Neural progenitor cell (in vitro differentiated cells): ENCODE results near the gene BBS9.

Source experiments
- EZH2 ChIP-seq: fragments of 200-600 bp; sonication (generic); IDR thresholded peaks from 2 replicates; pipeline ENCODE4 v1.6.1; 2017; ENCODE audit warnings: antibody characterized with exemption, mild to moderate bottlenecking, moderate library complexity
- EZH2phosphoT487 ChIP-seq: fragments of 200-600 bp; sonication (generic); IDR thresholded peaks from 2 replicates; pipeline ENCODE4 v1.6.1; 2017; ENCODE audit warnings: antibody characterized with exemption
- TF ChIP-seq, protein P1 (sequence below): fragments of 200-600 bp; sonication (generic); IDR thresholded peaks from 2 replicates; pipeline ENCODE4 v1.5.1; 2017; ENCODE audit warnings: antibody characterized with exemption, mild to moderate bottlenecking

DNA sequence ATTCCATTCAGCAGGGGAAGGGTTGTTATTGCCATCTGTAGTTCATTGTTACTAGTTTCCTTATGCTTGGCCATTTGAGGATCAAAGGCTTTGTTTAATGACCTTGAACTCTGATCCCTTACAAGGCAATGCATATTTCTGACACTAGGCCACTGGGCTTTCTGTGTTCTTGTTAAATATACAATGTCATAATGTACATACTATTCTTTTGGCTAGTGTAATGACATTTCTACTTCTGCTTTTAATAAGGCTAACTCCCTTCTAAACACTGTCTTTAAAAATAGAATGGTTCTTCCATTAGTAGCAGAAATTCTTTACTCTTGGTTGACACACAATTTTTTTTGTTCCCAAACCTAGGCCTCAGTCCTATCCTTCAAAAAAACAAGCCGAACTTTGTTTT is 86.6 kb downstream of the BBS9 start:
- TF ChIP-seq, protein P1, sequence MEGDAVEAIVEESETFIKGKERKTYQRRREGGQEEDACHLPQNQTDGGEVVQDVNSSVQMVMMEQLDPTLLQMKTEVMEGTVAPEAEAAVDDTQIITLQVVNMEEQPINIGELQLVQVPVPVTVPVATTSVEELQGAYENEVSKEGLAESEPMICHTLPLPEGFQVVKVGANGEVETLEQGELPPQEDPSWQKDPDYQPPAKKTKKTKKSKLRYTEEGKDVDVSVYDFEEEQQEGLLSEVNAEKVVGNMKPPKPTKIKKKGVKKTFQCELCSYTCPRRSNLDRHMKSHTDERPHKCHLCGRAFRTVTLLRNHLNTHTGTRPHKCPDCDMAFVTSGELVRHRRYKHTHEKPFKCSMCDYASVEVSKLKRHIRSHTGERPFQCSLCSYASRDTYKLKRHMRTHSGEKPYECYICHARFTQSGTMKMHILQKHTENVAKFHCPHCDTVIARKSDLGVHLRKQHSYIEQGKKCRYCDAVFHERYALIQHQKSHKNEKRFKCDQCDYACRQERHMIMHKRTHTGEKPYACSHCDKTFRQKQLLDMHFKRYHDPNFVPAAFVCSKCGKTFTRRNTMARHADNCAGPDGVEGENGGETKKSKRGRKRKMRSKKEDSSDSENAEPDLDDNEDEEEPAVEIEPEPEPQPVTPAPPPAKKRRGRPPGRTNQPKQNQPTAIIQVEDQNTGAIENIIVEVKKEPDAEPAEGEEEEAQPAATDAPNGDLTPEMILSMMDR = no peak
- TF ChIP-seq EZH2 = no peak
- TF ChIP-seq EZH2phosphoT487 = no peak
